HepG2 (cell line): ENCODE results near the gene TTC28. TPM values are rescaled to one million over a fixed set of nuclear protein-coding genes. Genes with fewer than 3 reads are reported as not detected.
"Not testable (repeated sequence)": the region's sequence is repeated elsewhere in the genome, so short reads cannot be mapped to it uniquely, and the experiment has no call there.

Experiments used
- ATAC-seq: fragments of 200-7000 bp; cut with Tn5 transposase; 3 replicates; pipeline ENCODE4 v1.9.1; 2020; ENCODE audit warnings: mild to moderate bottlenecking, moderate library complexity
- BruUV-seq: library from RNA; stranded (reverse); fragments of 400-500 nt; replicated peaks from 2 replicates; lab custom pipeline; 2021; lab: Mats Ljungman, UMichigan
- CTCF ChIA-PET: fragments of 300-600 bp; formaldehyde crosslinking; extraction: SDS; loops from one replicate; lab custom pipeline; 2021; ENCODE audit warnings: low total read pairs, inconsistent platforms, low intra/inter-chr PET ratio; lab: Yijun Ruan, JAX
- POLR2A ChIA-PET: fragments of 350-600 bp; sonication (Branson Sonifier 250); formaldehyde crosslinking; loops from one replicate; lab custom pipeline; 2020; ENCODE audit warnings: antibody characterized with exemption, inconsistent platforms; lab: Yijun Ruan, JAX
- DNase-seq: peaks from one replicate; pipeline ENCODE4 v3.0.0-alpha.2; 2015; ENCODE audit warnings: low spot score
- FAIRE-seq: peaks from 3 replicates; lab custom pipeline; 2011; peaks lifted over from hg19 to GRCh38; lab: Jason Lieb, UNC
- H2AFZ ChIP-seq: one replicate; pipeline ENCODE4 v1.6.1; 2011; ENCODE audit warnings: low read length, inconsistent platforms
- H3K27ac ChIP-seq: fragments of 300-600 bp; 3 replicates; pipeline ENCODE4 v1.8.0; 2011; ENCODE audit warnings: mixed run types, mild to moderate bottlenecking, mixed read lengths, low read length, inconsistent platforms; ENCODE audit not compliant: insufficient read depth; ENCODE audit errors: extremely low read length
- H3K27me3 ChIP-seq, 2 experiments: fragments of 200-600 bp in 1 of 2; 2 replicates in 1 of 2; 3 replicates in 1 of 2; pipeline versions ENCODE4 v1.6.0 to v1.8.0; 2011; ENCODE audit warnings: low read length in 2 of 2, mild to moderate bottlenecking in 2 of 2, moderate library complexity in 2 of 2, inconsistent platforms in 1 of 2; ENCODE audit not compliant: insufficient read depth in 2 of 2, control insufficient read depth in 1 of 2
- H3K36me3 ChIP-seq, 2 experiments: fragments of 200-600 bp in 1 of 2; replicated peaks in 1 of 2; 2 replicates in 1 of 2; 3 replicates in 1 of 2; pipeline versions ENCODE4 v1.5.1 to v1.8.0; 2011; ENCODE audit warnings: low read length in 2 of 2, inconsistent platforms in 1 of 2; ENCODE audit not compliant: insufficient read depth in 2 of 2, control insufficient read depth in 1 of 2
- H3K4me1 ChIP-seq: 2 replicates; pipeline ENCODE4 v1.5.1; 2012; ENCODE audit warnings: low read length, inconsistent platforms; ENCODE audit not compliant: insufficient read depth
- H3K4me2 ChIP-seq: 2 replicates; pipeline ENCODE4 v1.6.0; 2011; ENCODE audit warnings: low read depth, low read length, inconsistent platforms
- H3K4me3 ChIP-seq, 3 experiments: fragments of 200-600 bp in 1 of 3; sonication (generic), shearing (Covaris generic) in 1 of 3; replicated peaks in 1 of 3; 2 replicates each; pipeline ENCODE4 v1.5.1; 2011 to 2016; ENCODE audit warnings: low read length in 3 of 3, inconsistent platforms in 2 of 3, low read depth in 2 of 3, mild to moderate bottlenecking in 2 of 3, control low read depth in 1 of 3, mixed read lengths in 1 of 3; ENCODE audit not compliant: insufficient read depth in 1 of 3
- H3K79me2 ChIP-seq: one replicate; pipeline ENCODE4 v1.6.1; 2011; ENCODE audit warnings: low read length, inconsistent platforms; ENCODE audit not compliant: insufficient read depth
- H3K9ac ChIP-seq: 2 replicates; pipeline ENCODE4 v1.6.0; 2011; ENCODE audit warnings: mild to moderate bottlenecking, low read depth, low read length, inconsistent platforms; ENCODE audit not compliant: insufficient read depth
- H3K9me3 ChIP-seq: 2 replicates; pipeline ENCODE4 v1.5.1; 2012; ENCODE audit warnings: mild to moderate bottlenecking, low read length
- H4K20me1 ChIP-seq: 2 replicates; pipeline ENCODE4 v1.6.0; 2011; ENCODE audit warnings: inconsistent platforms, mild to moderate bottlenecking, low read length, moderate library complexity; ENCODE audit not compliant: insufficient read depth
- ASH2L ChIP-seq: fragments of 300-600, 200-600 bp; sonication (generic); IDR thresholded peaks from 2 replicates; pipeline ENCODE4 v1.7.0; 2017; ENCODE audit warnings: low read depth, mild to moderate bottlenecking, moderate library complexity, mixed read lengths, low read length; ENCODE audit not compliant: insufficient read length
- MIER2 ChIP-seq: IDR thresholded peaks from 2 replicates; pipeline ENCODE4 v1.6.1; 2016; ENCODE audit warnings: missing biosample characterization, missing genetic modification reagents
- ZNF570 ChIP-seq: sonication (generic); formaldehyde crosslinking; IDR thresholded peaks from 2 replicates; pipeline ENCODE4 v1.4.0; 2020; ENCODE audit warnings: mild to moderate bottlenecking, missing genetic modification reagents, borderline replicate concordance
- WGBS: methylation state at CpG from one replicate; pipeline ENCODE4 v1.1.6; 2017; ENCODE audit warnings: low lambda C conversion rate; 5-methylcytosine and 5-hydroxymethylcytosine counted together
- in situ Hi-C: cut with HindIII; loops from 2 replicates; pipeline ENCODE4 v1.10.0; 2017; ENCODE audit warnings: low pct_unique_long_range_greater_than_20kb; ENCODE audit not compliant: extremely low pct_ligation_motif_present
- intact Hi-C: fragments of 100-400 bp; cut with micrococcal nuclease; formaldehyde crosslinking; loops from one replicate; pipeline ENCODE4 v1.10.0; 2022; ENCODE audit not compliant: unreplicated experiment
- polyA plus RNA-seq, 8 experiments: library from polyadenylated mRNA; depleted of rRNA in 3 of 8; stranded (reverse) in 7 of 8; unstranded in 1 of 8; fragments of >200 nt; fragmentation: Illumina TruSeq in 4 of 8; extraction: Trizol in 4 of 8; gene quantifications; 2 replicates each; pipeline versions ENCODE4 v1.2.1 to v1.2.3, GENCODE V29; 2011 to 2016; ENCODE audit warnings: low read depth in 4 of 8, missing spikeins in 1 of 8, mixed read lengths in 1 of 8; ENCODE audit not compliant: insufficient read depth in 1 of 8
- total RNA-seq, 5 experiments: library from RNA; depleted of rRNA; stranded (reverse); fragments of >200 nt; fragmentation: Illumina TruSeq; extraction: Trizol; gene quantifications; 2 replicates each; pipeline ENCODE4 v1.2.3, GENCODE V29; 2016; ENCODE audit warnings: low read depth in 1 of 5
- TF ChIP-seq, protein P1 (sequence below): sonication (generic); formaldehyde crosslinking; conservative IDR thresholded peaks from 2 replicates; pipeline ENCODE4 v1.4.0; 2020; ENCODE audit warnings: mild to moderate bottlenecking, missing genetic modification reagents, moderate library complexity
- TF ChIP-seq, protein P2 (sequence below): sonication (generic); formaldehyde crosslinking; IDR thresholded peaks from 2 replicates; pipeline ENCODE4 v1.4.0; 2020; ENCODE audit warnings: missing genetic modification reagents, borderline replicate concordance

Gene TTC28
- total and polyA plus RNA-seq, 2 of the 13 experiments (the other 11 are each of a cell fraction or from before 2014, with no cell fraction given) = 4.2 to 13.1 TPM

DNA sequence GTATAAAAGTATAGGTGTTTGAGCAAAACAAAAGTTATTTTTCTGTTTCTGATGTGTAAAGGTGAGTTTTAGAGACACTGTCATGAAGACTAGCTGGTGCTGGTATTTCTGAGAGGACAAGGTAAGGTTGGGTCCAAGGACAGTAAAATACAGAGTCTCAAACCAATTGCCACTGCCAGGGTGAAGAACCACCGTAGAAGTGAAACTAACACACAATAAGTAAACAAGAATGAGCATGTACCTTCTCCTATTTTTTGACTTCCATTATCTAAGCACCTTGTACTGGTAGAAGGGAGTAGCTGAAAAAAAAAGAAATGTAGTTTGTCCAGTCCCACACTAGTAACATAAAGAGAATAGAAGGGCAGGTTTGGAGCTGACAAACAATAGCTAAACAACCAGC is 117.3 kb downstream of the TTC28 start (continued):
- TF ChIP-seq, protein P1, sequence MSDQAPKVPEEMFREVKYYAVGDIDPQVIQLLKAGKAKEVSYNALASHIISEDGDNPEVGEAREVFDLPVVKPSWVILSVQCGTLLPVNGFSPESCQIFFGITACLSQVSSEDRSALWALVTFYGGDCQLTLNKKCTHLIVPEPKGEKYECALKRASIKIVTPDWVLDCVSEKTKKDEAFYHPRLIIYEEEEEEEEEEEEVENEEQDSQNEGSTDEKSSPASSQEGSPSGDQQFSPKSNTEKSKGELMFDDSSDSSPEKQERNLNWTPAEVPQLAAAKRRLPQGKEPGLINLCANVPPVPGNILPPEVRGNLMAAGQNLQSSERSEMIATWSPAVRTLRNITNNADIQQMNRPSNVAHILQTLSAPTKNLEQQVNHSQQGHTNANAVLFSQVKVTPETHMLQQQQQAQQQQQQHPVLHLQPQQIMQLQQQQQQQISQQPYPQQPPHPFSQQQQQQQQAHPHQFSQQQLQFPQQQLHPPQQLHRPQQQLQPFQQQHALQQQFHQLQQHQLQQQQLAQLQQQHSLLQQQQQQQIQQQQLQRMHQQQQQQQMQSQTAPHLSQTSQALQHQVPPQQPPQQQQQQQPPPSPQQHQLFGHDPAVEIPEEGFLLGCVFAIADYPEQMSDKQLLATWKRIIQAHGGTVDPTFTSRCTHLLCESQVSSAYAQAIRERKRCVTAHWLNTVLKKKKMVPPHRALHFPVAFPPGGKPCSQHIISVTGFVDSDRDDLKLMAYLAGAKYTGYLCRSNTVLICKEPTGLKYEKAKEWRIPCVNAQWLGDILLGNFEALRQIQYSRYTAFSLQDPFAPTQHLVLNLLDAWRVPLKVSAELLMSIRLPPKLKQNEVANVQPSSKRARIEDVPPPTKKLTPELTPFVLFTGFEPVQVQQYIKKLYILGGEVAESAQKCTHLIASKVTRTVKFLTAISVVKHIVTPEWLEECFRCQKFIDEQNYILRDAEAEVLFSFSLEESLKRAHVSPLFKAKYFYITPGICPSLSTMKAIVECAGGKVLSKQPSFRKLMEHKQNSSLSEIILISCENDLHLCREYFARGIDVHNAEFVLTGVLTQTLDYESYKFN (CRISPR knock-in tag) = no peak
- TF ChIP-seq MIER2 (CRISPR knock-in tag) (no peak), ZNF570 (CRISPR knock-in tag) (no peak), ASH2L (no peak)
- TF ChIP-seq, protein P2, sequence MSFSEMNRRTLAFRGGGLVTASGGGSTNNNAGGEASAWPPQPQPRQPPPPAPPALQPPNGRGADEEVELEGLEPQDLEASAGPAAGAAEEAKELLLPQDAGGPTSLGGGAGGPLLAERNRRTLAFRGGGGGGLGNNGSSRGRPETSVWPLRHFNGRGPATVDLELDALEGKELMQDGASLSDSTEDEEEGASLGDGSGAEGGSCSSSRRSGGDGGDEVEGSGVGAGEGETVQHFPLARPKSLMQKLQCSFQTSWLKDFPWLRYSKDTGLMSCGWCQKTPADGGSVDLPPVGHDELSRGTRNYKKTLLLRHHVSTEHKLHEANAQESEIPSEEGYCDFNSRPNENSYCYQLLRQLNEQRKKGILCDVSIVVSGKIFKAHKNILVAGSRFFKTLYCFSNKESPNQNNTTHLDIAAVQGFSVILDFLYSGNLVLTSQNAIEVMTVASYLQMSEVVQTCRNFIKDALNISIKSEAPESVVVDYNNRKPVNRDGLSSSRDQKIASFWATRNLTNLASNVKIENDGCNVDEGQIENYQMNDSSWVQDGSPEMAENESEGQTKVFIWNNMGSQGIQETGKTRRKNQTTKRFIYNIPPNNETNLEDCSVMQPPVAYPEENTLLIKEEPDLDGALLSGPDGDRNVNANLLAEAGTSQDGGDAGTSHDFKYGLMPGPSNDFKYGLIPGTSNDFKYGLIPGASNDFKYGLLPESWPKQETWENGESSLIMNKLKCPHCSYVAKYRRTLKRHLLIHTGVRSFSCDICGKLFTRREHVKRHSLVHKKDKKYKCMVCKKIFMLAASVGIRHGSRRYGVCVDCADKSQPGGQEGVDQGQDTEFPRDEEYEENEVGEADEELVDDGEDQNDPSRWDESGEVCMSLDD (CRISPR knock-in tag) = no peak
- TF ChIP-seq, all 625 proteins: peak for 0

DNA sequence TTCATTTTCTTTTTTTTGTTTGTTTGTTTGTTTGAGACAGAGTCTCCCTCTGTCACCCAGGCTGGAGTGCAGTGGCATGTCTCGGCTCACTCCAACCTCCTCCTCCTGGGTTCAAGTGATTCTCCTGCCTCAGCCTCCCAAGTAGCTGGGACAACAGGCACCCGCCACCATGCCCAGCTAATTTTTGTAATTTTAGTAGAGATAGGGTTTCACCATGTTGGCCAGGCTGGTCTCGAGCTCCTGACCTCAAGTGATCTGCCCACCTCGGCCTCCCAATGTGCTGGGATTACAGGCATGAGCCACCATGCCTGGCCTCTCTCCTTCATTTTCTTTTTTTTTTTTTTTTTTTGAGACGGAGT is 118.9 kb downstream of the TTC28 start:
- 98% methylated on average over 5 of the region's 5 CpGs for WGBS
- H3K79me2 ChIP-seq, H3K4me3 ChIP-seq, H3K36me3 ChIP-seq, DNase-seq, intact Hi-C loops, H2AFZ ChIP-seq, H3K27ac ChIP-seq, H3K27me3 ChIP-seq, ATAC-seq, H3K9me3 ChIP-seq, H3K4me1 ChIP-seq, POLR2A ChIA-PET, H3K9ac ChIP-seq, CTCF ChIA-PET, FAIRE-seq, H4K20me1 ChIP-seq, BruUV-seq, in situ Hi-C loops, H3K4me2 ChIP-seq: not testable (repeated sequence)
